Right cardiac atrium (tissue), 5 donors: ENCODE results near the gene YBX1. TPM values are rescaled to one million over a fixed set of nuclear protein-coding genes. Genes with fewer than 3 reads are reported as not detected.
"Not testable (repeated sequence)": the region's sequence is repeated elsewhere in the genome, so short reads cannot be mapped to it uniquely, and the experiment has no call there.

Experiments
- ATAC-seq, 2 donors: fragments of 200-7000 bp; cut with Tn5 transposase; one replicate each; pipeline versions ENCODE4 v1.8.0 to v1.9.1; 2020; ENCODE audit warnings: moderate library complexity in 2 of 2, mild to moderate bottlenecking in 1 of 2
- DNase-seq, 3 donors: peaks; one replicate each; pipeline ENCODE4 v3.0.0-alpha.2; 2020
- H3K27ac ChIP-seq: one replicate; pipeline ENCODE4 v1.5.1; 2013; ENCODE audit warnings: mild to moderate bottlenecking, low read length, control low read depth, moderate library complexity
- H3K27me3 ChIP-seq: one replicate; pipeline ENCODE4 v1.6.1; 2013; ENCODE audit not compliant: control insufficient read depth, insufficient read depth
- H3K4me1 ChIP-seq: one replicate; pipeline ENCODE4 v1.6.1; 2013; ENCODE audit warnings: low read length; ENCODE audit not compliant: control insufficient read depth, insufficient read depth
- H3K4me3 ChIP-seq: one replicate; pipeline ENCODE4 v1.5.1; 2013; ENCODE audit warnings: low read length, control low read depth
- H3K9me3 ChIP-seq: one replicate; pipeline ENCODE4 v1.6.1; 2013; ENCODE audit warnings: low read length; ENCODE audit not compliant: control insufficient read depth
- WGBS: extraction: QIAGEN DNeasy Blood & Tissue Kit; methylation state at CpG from one replicate; pipeline ENCODE4 v1.1.7; 2013; 5-methylcytosine and 5-hydroxymethylcytosine counted together
- intact Hi-C, 4 donors: fragments of 100-400 bp; cut with DNase I; formaldehyde crosslinking; loops; one replicate each; pipeline versions ENCODE4 v1.11.0 to v1.14.0; 2022 to 2023
- polyA plus RNA-seq: library from polyadenylated mRNA; stranded (reverse); fragments of 200-250 nt; gene quantifications from one replicate; pipeline ENCODE4 v1.2.3, GENCODE V29; 2013
- total RNA-seq, 4 donors: library from RNA; stranded (reverse); fragmentation: NEBNext Ultra II Directional; extraction: Animal tissue kit (Norgen Biotek cat#: 25700); gene quantifications; one replicate each; pipeline ENCODE4 v1.2.1, GENCODE V29; 2021
- donor health status: healthy with polysubstance abuse.
- donor health status: DM: no; HTN: yes; CAD: no.
- donor health status: DM: no; HTN: no; CAD: no.
- donor health status: DM: no; HTN: yes; CAD: no; lungs with severe emphysema.
- donor health status: DM: yes; HTN: yes; CAD: no.

Gene YBX1
- total and polyA plus RNA-seq, 5 donors = 816 to 993 (median 839) TPM

DNA sequence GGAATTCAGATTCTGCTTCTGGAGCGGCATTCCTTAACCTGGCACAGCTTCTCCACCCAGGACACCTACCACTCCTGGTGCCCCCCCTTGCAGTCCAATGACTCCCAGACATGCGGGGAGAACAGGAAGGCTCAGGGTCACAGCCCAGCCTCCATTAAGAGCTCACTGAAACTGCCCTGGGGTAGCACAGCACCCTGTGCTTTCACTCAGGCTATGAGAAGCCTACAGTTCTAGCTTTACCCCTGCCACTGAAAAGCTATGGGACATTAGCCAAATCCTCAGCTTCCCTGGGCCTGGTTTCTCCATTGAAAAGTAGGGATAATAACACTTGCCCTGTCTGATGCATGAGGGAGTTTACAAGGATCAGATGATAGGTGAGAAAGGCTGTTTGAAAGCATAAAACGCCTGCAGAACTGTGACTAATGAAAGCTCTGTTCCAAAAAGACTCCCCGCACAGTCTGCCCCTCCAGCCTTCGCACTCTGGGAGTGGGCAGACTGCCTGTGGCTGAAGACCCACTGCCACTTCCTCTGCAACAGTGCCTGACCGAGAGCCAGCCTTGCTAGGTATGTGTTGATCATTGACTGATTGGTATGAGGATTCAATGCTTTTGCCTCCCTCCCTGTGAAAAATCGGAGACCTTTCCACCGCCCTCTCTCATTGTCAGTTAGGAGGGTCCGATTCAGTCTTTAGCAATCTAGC lies 60.5 kb downstream of the YBX1 start:
- Histone ChIP-seq H3K9me3 (no peaks in the 10 kb centered on the region), H3K4me3 (no peak overlapping the region), H3K4me1 (no peaks in the 10 kb centered on the region), H3K27me3 (no peaks in the 10 kb centered on the region), H3K27ac (no peak overlapping the region)
- WGBS = 84% methylated on average over 9 of the region's 9 CpGs
- intact Hi-C loops = loop anchor here in 3 of 4 donors (5.0 to 10.0 kb wide), 3 partner anchors 158 to 598 kb away; no protein-coding TSS in a partner anchor
- ATAC-seq = no peak
- peak in 1 of 3 donors; percentile 16 for DNase-seq

DNA sequence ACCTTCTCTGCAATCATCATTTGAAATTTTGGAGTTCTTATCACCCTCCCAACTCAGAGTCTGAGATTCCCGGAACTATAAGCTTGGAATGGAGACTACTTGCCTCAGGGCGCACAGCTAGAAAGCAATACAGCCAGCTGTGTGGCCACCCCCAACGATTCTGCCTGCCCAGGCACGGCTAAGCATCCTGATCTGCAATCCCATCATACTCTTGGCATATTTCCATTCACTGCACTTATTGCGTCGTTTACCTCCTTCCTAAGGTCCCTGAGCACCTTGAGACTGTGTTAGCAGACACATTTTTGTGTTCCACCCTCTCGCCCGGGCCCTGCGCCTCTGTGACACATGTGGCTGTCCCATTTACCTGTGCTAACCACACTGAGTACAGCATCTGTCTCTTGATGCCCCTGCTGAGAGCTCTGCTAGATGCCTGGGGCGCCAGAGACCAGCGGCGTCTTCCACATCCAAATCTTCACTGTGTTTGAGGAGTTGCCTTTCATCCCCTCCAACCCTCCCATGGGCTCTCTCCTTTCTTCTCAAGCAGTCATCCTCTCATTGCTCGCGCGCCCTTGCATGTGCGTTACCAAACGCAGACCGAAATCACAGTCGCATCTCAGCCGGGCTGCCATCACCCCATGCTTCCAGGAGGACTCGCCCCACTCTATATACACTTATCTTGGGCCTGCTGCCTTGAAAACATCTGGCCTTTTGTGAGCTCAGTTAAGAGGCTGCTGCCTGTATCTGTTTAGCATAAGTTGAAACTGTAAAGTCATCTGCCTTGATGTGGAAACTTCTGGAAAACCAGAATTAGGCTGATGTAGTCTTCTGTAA lies 61.3 kb downstream of the YBX1 start:
- no peak overlapping the region for H3K27ac ChIP-seq
- no peaks in the 10 kb centered on the region for H3K27me3 ChIP-seq
- WGBS = 80% methylated on average over 21 of the region's 21 CpGs
- ATAC-seq (no peak), DNase-seq (peak in 1 of 3 donors; percentile 21)
- no peaks in the 10 kb centered on the region for H3K9me3 ChIP-seq
- H3K4me1 ChIP-seq = no peaks in the 10 kb centered on the region
- no peak overlapping the region for H3K4me3 ChIP-seq
- intact Hi-C loops = loop anchor here in 3 of 4 donors (5.0 to 10.0 kb wide), 3 partner anchors 159 to 599 kb away; no protein-coding TSS in a partner anchor

DNA sequence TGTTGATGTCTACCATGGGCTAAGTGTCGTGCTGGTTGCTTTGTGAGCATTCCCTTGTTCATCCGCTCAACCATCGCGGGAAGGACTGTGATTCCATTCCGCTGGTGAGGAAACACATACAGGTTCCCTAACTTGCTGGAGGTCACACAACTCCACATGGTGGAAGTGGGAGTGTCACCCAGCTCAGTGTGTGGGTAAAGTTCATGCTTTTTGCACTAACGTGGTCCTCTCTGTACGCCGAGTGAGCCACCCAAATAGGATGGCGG lies 61.9 kb downstream of the YBX1 start:
- 89% methylated on average over 9 of the region's 9 CpGs for WGBS
- no peak for ATAC-seq

DNA sequence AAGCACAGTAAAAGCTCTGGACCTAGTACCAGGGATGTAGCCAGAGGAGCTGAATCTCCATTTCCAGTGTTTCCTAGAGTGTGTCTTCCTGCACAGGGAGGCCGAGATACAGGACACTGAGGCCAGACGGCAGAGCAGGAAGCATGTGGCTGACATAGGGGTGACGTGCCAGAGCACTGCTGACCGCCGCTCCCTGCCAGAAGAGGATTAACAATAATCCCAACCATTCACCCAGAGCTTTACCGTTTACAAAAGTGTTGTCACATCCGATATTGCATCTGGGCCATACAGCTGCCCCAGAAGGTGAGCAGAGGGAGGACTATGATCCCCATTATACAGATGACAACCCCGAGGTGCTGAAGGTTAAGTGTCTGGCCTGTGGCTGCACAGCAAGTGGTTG lies 63.6 kb downstream of the YBX1 start:
- Histone ChIP-seq H3K27me3 (no peaks in the 10 kb centered on the region), H3K9me3 (no peaks in the 10 kb centered on the region), H3K4me3 (no peak overlapping the region), H3K27ac (no peak overlapping the region), H3K4me1 (no peaks in the 10 kb centered on the region)
- intact Hi-C loops = loop anchor here in 3 of 4 donors (5.0 to 10.0 kb wide), 3 partner anchors 161 to 601 kb away; no protein-coding TSS in a partner anchor
- ATAC-seq = no peak
- DNase-seq = no peak
- WGBS = 80% methylated on average over 8 of the region's 8 CpGs

More for the DNA sequence above, 61.9 kb downstream of the YBX1 start:
- intact Hi-C loops = loop anchor here in 3 of 4 donors (5.0 to 10.0 kb wide), 3 partner anchors 159 to 599 kb away; no protein-coding TSS in a partner anchor
- H3K27me3 ChIP-seq = no peaks in the 10 kb centered on the region
- H3K4me3 ChIP-seq = no peak overlapping the region
- DNase-seq = no peak
- H3K4me1 ChIP-seq = no peaks in the 10 kb centered on the region
- H3K9me3 ChIP-seq = no peaks in the 10 kb centered on the region
- no peak overlapping the region for H3K27ac ChIP-seq

DNA sequence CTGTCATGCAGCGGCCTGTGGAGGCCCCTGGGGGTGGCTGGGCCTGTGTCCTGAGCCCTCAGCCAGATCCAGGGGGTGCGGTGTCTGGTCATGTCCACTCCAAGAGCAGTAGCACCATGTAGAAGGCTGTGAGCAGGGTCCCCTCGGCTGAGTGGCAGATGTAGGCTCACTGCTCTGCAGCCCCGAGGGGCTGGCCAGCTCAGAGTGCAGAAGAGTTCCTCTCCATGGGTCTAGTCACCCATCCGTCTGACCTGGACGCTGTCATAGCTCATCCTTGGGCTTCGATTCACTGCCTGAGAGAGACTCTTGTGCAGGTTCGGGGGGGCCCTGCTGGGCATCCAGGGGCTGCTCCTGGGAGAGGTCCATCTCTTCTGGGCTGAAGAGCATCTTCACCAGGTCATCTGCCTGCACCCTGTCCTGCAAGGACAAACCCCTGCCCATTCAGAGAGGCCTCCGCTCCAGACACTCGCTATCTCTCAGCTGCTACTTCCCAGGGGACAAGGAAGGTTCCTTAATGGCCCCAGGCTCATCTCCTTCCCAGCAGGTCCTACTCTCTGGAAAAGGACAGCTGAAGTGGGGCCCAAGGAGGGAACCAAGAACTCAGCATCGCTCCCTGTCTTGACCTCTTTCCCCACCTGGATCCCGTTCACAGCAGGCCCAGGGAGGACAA lies 64.4 kb downstream of the YBX1 start:
- no peak overlapping the region for H3K27ac ChIP-seq
- intact Hi-C loops = loop anchor here in 3 of 4 donors (5.0 to 10.0 kb wide), 3 partner anchors 162 to 602 kb away; no protein-coding TSS in a partner anchor
- DNase-seq (peak in 1 of 3 donors; percentile 25), ATAC-seq (no peak)
- no peak overlapping the region for H3K4me3 ChIP-seq
- H3K4me1 ChIP-seq = no peaks in the 10 kb centered on the region
- H3K9me3 ChIP-seq = no peaks in the 10 kb centered on the region
- 89% methylated on average over 12 of the region's 12 CpGs for WGBS
- no peaks in the 10 kb centered on the region for H3K27me3 ChIP-seq

DNA sequence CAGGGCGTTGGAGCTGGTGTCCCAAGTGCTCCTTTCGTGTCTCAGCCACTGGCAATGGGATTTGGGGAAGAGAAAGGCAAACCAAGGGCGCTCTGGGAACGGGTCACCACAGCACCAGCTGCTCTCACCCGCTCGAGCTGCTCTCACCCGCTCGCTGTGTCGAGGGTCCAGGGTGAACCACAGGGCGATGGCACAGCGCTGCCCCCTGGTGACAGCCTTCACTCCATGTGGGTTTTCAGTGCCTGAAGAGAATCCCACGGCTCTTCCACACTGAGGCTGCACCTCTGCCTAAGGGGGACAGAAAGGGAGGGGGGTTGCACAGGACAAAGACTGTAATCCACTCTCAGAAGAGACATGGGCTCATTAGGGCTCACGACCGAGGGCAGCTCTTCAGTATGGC lies 64.9 kb downstream of the YBX1 start:
- no peaks in the 10 kb centered on the region for H3K27me3 ChIP-seq
- peak; percentile 61 to 65 for ATAC-seq
- no peak overlapping the region for H3K4me3 ChIP-seq
- intact Hi-C loops = loop anchor here in 3 of 4 donors (5.0 to 10.0 kb wide), 3 partner anchors 162 to 602 kb away; no protein-coding TSS in a partner anchor
- H3K9me3 ChIP-seq = no peaks in the 10 kb centered on the region
- WGBS = 45% methylated on average over 14 of the region's 14 CpGs
- H3K27ac ChIP-seq = no peak overlapping the region
- DNase-seq = peak; percentile 52 to 82 (median 81)
- no peaks in the 10 kb centered on the region for H3K4me1 ChIP-seq

DNA sequence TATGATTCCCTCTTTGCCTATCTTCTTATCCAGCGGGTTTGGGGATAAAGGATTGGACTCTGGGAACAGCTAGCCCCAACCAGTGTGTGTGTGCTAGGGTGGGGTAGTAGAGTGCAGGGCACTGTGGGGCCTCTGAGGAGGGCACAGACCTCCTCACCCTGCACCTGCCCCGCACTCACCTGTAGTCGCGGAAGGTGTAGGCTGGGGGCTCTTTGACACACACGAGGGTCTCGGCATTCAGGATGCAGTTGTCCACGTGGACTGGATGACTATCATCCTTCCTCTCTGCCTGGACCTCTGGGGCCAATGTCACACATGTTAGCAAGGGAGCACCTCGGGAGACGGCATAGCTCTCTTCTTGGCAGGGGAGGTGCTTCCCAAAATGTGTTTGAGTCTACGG lies 65.8 kb downstream of the YBX1 start:
- DNase-seq (no peak), ATAC-seq (peak in 1 of 2 donors; percentile 20)
- H3K27ac ChIP-seq = no peak overlapping the region
- no peaks in the 10 kb centered on the region for H3K9me3 ChIP-seq
- WGBS = 79% methylated on average over 10 of the region's 10 CpGs
- no peak overlapping the region for H3K4me3 ChIP-seq
- H3K27me3 ChIP-seq = no peaks in the 10 kb centered on the region
- no peaks in the 10 kb centered on the region for H3K4me1 ChIP-seq
- intact Hi-C loops = loop anchor here in 3 of 4 donors (5.0 to 10.0 kb wide), 3 partner anchors 163 to 603 kb away; no protein-coding TSS in a partner anchor

DNA sequence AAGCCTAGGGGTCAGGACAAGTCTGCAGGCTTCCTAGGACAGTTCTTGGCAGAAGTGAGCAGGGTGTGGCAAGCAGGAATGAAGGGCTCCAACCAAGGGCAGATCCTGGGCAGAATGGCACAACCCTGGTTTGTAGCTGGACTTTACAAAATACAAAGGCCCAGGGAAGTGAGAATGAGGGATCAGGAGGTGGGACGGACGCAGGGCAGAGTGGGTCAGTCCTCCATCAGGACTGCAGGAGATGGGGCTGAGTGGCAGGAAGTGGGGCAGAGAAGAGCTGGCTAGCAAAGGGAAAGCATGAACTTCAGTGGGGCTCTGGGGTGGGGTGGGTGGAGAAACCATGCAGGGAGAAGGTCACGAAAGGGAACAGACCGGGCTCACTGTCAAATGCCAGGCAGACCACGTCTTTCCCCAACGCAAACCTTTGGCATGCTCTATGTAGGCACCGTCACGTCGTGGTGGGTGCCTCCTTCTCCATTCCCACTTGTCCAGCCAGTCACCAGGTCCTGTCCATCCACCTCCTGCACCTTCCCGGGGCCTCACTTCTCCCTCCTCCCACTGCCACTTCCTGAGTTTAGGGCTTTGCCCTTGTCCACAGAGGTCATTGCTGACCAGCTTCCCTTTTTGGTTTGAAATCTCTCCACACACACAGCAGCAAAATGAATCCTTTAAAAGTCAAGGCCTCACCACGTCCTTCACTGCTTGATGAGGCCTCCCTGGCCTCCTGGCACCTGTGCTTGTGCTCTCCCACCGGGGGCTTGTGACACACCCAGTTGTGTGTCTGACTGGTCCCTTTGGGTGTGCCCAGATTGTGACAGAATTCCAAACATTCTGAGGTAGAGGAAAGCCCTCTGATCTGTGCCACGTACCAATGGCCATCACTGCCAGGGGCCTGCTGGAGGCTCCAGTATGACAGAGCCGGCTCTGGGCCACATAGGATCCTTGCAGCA lies 66.5 kb downstream of the YBX1 start:
- DNase-seq (peak in 1 of 3 donors; percentile 33), ATAC-seq (no peak)
- Histone ChIP-seq H3K4me3 (no peak overlapping the region), H3K27ac (no peak overlapping the region), H3K27me3 (no peaks in the 10 kb centered on the region), H3K9me3 (no peaks in the 10 kb centered on the region), H3K4me1 (no peaks in the 10 kb centered on the region)
- intact Hi-C loops = loop anchor here in 3 of 4 donors (5.0 to 10.0 kb wide), 3 partner anchors 164 to 604 kb away; no protein-coding TSS in a partner anchor
- WGBS = 77% methylated on average over 14 of the region's 14 CpGs

DNA sequence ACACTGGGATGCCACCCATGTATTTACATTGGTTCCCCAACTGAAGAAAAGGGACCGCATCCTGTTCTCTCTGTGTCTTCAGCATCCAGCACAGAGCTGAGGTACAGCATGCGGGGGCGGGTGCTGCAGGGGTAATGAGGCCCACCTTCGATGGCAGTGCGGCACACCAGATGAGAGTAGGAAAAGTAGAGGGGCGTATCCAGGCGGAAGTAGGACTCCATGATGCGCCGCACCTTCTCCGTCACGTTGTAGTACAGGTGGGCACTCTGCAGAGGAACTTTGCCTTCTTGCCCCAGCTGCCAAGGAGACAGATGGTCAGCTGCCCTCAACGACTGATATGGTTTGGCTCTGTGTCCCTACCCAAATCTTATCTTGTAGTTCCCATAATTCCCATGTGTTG lies 67.8 kb downstream of the YBX1 start:
- H3K9me3 ChIP-seq = no peaks in the 10 kb centered on the region
- intact Hi-C loops = no loop called here
- H3K27me3 ChIP-seq = no peaks in the 10 kb centered on the region
- ATAC-seq (no peak), DNase-seq (peak in 1 of 3 donors; percentile 28)
- 93% methylated on average over 12 of the region's 12 CpGs for WGBS
- H3K27ac ChIP-seq = no peak overlapping the region
- H3K4me3 ChIP-seq = no peak overlapping the region
- no peaks in the 10 kb centered on the region for H3K4me1 ChIP-seq

DNA sequence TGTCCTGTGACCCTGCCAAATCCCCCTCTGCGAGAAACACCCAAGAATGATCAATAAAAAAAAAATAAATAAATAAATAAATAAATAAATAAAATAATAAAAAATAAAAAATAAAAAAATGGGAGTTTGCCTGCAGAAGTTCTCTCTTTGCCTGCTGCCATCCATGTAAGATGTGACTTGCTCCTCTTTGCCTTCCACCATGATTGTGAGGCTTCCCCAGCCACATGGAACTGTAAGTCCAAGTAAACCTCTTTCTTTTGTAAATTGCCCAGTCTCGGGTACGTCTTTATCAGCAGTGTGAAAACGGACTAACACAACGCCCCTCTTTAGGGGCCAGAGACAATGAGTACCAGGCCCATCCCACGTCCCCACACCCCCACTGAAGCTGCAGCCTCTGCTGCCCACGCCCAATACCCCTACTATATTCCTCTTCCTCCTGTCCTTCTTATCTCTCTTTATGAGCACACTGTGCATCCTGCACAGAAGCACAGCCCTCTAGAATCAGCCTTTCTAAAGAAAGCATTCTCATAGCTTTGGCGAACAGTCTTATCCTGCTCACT lies 69.4 kb downstream of the YBX1 start:
- WGBS = 87% methylated on average over 8 of the region's 8 CpGs

More for the DNA sequence above, 69.4 kb downstream of the YBX1 start:
- ATAC-seq, H3K27ac ChIP-seq, intact Hi-C loops, H3K27me3 ChIP-seq, H3K4me1 ChIP-seq, DNase-seq, H3K4me3 ChIP-seq, H3K9me3 ChIP-seq: not testable (repeated sequence)
